Measurements from ENCODE around the gene HLA-G. TPM values are rescaled to one million over a fixed set of nuclear protein-coding genes. Genes with fewer than 3 reads are reported as not detected.
"Not testable (repeated sequence)": the region's sequence is repeated elsewhere in the genome, so short reads cannot be mapped to it uniquely, and the experiment has no call there.

HLA-G gene
- total RNA-seq, 4 donors from 2014 or later, result not detected

DNA sequence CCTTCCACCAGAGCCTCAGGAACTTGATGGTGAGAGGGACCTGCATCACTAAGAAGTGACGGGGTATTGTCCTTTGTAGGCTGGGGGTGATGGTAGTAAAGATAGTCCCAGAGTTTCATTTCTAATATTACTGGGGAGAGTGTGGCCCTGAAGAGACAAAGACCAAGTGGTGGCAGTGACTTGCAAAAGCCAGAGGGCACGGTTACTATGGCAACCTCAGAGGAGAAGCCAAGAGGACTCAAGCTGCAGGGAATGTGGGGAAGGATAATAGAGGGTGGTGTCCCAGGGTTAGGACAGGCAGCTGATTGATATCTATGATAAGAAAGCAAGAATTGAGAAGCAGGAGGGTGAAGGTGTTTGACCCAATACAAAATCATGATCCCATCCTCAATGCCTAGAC, 42.5 kb downstream of the HLA-G start:
- Histone ChIP-seq H3K36me3 (no peaks in the 10 kb centered on the region), H3K4me3 (no peak overlapping the region), H3K4me1 (no peaks in the 10 kb centered on the region), H3K27me3 (peaks cover 44% of the 10 kb centered on the region), H3K9me3 (no peaks in the 10 kb centered on the region), H3K27ac (no peak overlapping the region)
- no peak for TF ChIP-seq EP300 (IDR thresholded peaks at IDR 0.05)
- TF ChIP-seq, protein P1, sequence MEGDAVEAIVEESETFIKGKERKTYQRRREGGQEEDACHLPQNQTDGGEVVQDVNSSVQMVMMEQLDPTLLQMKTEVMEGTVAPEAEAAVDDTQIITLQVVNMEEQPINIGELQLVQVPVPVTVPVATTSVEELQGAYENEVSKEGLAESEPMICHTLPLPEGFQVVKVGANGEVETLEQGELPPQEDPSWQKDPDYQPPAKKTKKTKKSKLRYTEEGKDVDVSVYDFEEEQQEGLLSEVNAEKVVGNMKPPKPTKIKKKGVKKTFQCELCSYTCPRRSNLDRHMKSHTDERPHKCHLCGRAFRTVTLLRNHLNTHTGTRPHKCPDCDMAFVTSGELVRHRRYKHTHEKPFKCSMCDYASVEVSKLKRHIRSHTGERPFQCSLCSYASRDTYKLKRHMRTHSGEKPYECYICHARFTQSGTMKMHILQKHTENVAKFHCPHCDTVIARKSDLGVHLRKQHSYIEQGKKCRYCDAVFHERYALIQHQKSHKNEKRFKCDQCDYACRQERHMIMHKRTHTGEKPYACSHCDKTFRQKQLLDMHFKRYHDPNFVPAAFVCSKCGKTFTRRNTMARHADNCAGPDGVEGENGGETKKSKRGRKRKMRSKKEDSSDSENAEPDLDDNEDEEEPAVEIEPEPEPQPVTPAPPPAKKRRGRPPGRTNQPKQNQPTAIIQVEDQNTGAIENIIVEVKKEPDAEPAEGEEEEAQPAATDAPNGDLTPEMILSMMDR (IDR thresholded peaks at IDR 0.05), result no peak
- no peak for TF ChIP-seq POLR2AphosphoS5 (IDR thresholded peaks at IDR 0.05)
- no peak for TF ChIP-seq POLR2A (IDR thresholded peaks at IDR 0.05)
- ATAC-seq, result no peak
- 33 to 72% methylated on average over 2 of the region's 2 CpGs for WGBS, 2 donors (ENCODE audit: low coverage in 1 of 2)

DNA sequence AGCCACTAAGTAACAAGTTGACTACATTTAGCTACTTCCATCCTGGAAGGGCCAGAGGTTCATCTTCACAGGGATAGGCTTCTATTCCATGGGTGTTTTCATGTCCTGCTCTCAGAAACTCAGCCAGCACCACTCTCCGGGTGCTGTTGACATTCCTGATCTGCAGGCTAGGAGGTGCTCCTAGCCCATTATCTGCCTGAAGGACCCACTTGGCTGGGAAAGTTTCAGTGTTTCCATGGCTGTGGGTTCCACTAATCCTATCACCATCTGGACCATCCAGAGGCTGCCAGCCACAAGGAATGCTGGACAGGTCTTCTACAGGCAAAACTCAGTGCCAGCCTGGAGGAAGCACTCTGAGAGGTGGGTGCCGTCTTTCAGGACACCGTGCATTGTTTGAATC, 45.2 kb downstream of the HLA-G start:
- Histone ChIP-seq H3K4me3 (no peak overlapping the region), H3K36me3 (peaks cover 0 to 7% of the 10 kb centered on the region in 2 donors), H3K27ac (no peak overlapping the region), H3K4me1 (no peaks in the 10 kb centered on the region), H3K9me3 (no peaks in the 10 kb centered on the region), H3K27me3 (peaks cover 18% of the 10 kb centered on the region)
- 0 to 37% methylated on average over 1 to 2 of the region's 3 CpGs for WGBS, 2 donors (ENCODE audit: low coverage in 1 of 2)
- no peak for TF ChIP-seq POLR2A (IDR thresholded peaks at IDR 0.05)
- no peak for TF ChIP-seq POLR2AphosphoS5 (IDR thresholded peaks at IDR 0.05)
- TF ChIP-seq, protein P1 (IDR thresholded peaks at IDR 0.05), result no peak
- TF ChIP-seq EP300 (IDR thresholded peaks at IDR 0.05), result no peak
- ATAC-seq, result no peak

DNA sequence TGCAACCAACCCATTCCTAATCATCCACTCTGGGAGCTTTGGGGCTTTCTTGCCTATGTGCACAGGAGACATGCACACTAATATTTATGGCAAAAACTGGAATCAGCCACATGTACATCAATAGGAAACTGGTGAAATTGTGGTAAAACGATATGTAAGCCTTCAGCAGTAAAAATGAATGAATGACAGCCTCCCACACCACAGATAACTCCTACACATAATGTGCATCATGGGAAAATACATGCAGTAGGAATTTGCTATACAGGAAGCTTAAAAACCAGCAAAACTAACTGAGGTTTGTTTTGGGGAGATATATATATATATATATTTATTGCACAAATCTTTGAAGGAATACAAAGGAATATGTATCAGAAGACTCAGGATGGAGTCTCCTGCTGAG, 47.6 kb downstream of the HLA-G start:
- Histone ChIP-seq H3K4me1 (no peaks in the 10 kb centered on the region), H3K27me3 (no peaks in the 10 kb centered on the region), H3K9me3 (no peaks in the 10 kb centered on the region), H3K4me3 (no peak overlapping the region), H3K27ac (no peak overlapping the region), H3K36me3 (peaks cover 0 to 7% of the 10 kb centered on the region in 2 donors)
- no peak for ATAC-seq
- 43 to 86% methylated on average over 1 of the region's 1 CpG for WGBS, 2 donors (ENCODE audit: low coverage in 1 of 2)
- TF ChIP-seq POLR2AphosphoS5 (IDR thresholded peaks at IDR 0.05), result no peak
- TF ChIP-seq EP300 (IDR thresholded peaks at IDR 0.05), result no peak
- TF ChIP-seq, protein P1 (IDR thresholded peaks at IDR 0.05), result no peak
- no peak for TF ChIP-seq POLR2A (IDR thresholded peaks at IDR 0.05)

DNA sequence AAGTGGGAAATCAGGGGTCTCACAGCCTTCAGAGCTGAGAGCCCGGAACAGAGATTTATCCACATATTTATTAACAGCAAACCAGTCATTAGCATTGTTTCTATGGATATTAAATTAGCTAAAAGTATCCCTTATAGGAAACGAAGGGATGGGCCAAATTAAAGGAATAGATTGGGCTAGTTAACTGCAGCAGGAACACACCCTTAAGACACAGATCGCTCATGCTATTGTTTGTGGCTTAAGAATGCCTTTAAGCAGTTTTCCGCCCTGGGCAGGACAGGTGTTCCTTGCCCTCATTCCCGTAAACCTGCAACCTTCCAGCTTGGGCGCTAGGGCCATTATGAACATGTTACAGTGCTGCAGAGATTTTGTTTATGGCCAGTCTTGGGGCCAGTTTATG, 48.1 kb downstream of the HLA-G start:
- not testable (repeated sequence) for H3K4me3 ChIP-seq, H3K27ac ChIP-seq, H3K9me3 ChIP-seq, H3K4me1 ChIP-seq, H3K27me3 ChIP-seq, ATAC-seq, H3K36me3 ChIP-seq
- no CpG with 5 or more reads among the region's 6 CpGs for WGBS, 2 donors (ENCODE audit: low coverage in 1 of 2)

Small RNA genes within 50 kb of the gene (small RNA-seq; reads per million reads assigned to genes)
- gene MICG, result 0 reads per million in 4 donors

Other genes starting within 250 kb of the HLA-G start
- gene OR2H2, start 242.7 kb upstream of the HLA-G start, total RNA-seq, result not detected
- 10 to 100 TPM; 17.8 to 90.1 (median 44.8) TPM for gene GABBR1, start 194.6 kb upstream of the HLA-G start, total RNA-seq
- gene MOG, start 170.7 kb upstream of the HLA-G start, total RNA-seq, result not detected
- gene ZFP57, start 146.7 kb upstream of the HLA-G start, total RNA-seq, result 1 to 10 TPM in 2 of 4 donors, not detected in 2; 4.7 to 6.2 TPM
- 10 to 100 TPM; 39.2 to 73.0 (median 46.4) TPM for gene HLA-F, start 104.4 kb upstream of the HLA-G start, total RNA-seq
- gene HLA-A, start 114.7 kb downstream of the HLA-G start, total RNA-seq, result 100 to 1,000 TPM; 281 to 626 (median 424) TPM
- gene POLR1H, start 233.4 kb downstream of the HLA-G start, total RNA-seq, result 10 to 100 TPM; 11.6 to 28.8 (median 20.0) TPM
- gene PPP1R11, start 239.4 kb downstream of the HLA-G start, total RNA-seq, result 10 to 100 TPM; 49.4 to 63.1 (median 57.5) TPM
- under 1 TPM in 1 of 4 donors, not detected in 3; 0.49 TPM for gene RNF39, start 247.9 kb downstream of the HLA-G start, total RNA-seq